Measurements from ENCODE around the gene SUCLA2. TPM values are rescaled to one million over a fixed set of nuclear protein-coding genes. Genes with fewer than 3 reads are reported as not detected.

Gene SUCLA2
- 73.1 and 80.9 TPM in 2 replicates for total RNA-seq (2014; rRNA removed; shearing (Covaris generic))

- H3K4me1 ChIP-seq (replicated peaks): peaks cover 11% of the 10 kb centered on the region
- peak; percentile 79 to 86 for DNase-seq (ENCODE audit: low read depth in 1 of 2, low spot score in 2 of 2)
- peak within 1 kb of the TSS; percentile 48 for H3K27ac ChIP-seq
- H3K36me3 ChIP-seq: peaks cover 7% of the 10 kb centered on the region
- no peaks in the 10 kb centered on the region for H3K27me3 ChIP-seq (replicated peaks)
- no peaks in the 10 kb centered on the region for H3K9me3 ChIP-seq (replicated peaks)
- peak within 1 kb of the TSS; percentile 90 for H3K4me3 ChIP-seq
Measured at GRCh38 chr13:48001114-48001881, at the start of gene SUCLA2. Gene SUCLA2, minus strand, starts transcription at chr13:48001273. Its CDS starts 4 bp downstream, at chr13:48001269.

- Histone ChIP-seq H3K9me3 (replicated peaks) (no peaks in the 10 kb centered on the region), H3K4me3 (no peak overlapping the region), H3K36me3 (peaks cover 61% of the 10 kb centered on the region), H3K27me3 (replicated peaks) (no peaks in the 10 kb centered on the region), H3K4me1 (replicated peaks) (no peaks in the 10 kb centered on the region), H3K27ac (no peak overlapping the region)
- DNase-seq (ENCODE audit: low read depth in 1 of 2, low spot score in 2 of 2): no peak
Measured at GRCh38 chr13:48050550-48050949, 49.5 kb upstream of the SUCLA2 start.

DNA sequence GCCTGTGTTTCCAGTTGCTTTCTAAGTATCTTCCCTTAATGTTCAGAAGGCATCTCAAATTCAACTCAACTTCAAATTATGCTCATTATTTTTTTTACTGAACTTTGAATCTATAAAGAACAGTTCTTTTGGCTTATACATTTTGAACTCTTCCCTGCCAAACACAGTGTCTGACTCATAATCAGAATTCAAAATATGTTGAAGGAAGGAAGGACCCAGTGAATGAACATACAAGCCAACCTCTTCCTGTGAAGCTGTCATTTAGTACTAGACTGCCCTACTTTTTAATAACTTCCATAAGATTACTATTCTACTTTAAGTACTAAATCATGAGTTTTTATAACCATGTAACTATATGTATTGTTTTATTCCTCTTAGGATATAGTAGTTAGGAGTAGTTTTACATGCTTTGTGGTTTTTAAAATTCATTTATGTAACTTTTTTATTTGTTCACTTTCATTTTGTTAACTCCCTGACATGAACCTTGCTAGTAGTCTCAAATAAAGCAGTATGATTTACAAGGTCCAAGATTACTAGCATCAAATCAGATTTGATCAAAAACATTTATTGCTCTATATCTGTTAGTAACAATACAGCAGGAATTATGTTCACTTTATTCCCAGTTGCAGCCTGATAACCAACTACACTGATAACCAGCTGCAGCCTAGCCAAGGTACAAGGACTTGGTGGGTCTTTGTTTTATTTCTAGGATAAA is 42.9 kb upstream of the SUCLA2 start:
- Histone ChIP-seq H3K4me1 (replicated peaks) (peaks cover 4% of the 10 kb centered on the region), H3K9me3 (replicated peaks) (no peaks in the 10 kb centered on the region), H3K36me3 (peaks cover 43% of the 10 kb centered on the region), H3K27ac (no peak overlapping the region), H3K4me3 (no peak overlapping the region), H3K27me3 (replicated peaks) (no peaks in the 10 kb centered on the region)
- no peak for DNase-seq (ENCODE audit: low read depth in 1 of 2, low spot score in 2 of 2)

DNA sequence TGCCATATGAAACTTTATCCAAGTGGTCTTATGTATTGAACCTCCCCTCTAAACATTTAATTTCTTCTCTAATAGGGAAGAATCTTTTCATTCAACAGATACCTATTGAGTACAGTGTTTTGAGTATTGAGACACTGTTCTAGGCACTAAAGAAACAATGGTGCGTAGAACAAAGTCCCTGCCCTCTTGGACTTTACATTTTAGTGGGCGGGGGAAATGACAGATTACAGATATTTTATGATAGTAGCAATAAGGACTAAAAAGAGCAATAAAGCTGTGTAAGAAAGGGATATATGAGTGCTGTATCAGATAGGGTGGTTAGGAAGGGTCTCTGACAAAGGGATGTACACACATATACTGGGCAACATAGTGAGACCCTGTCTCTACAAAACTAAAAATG is 41.8 kb upstream of the SUCLA2 start:
- no peak overlapping the region for H3K27ac ChIP-seq
- no peaks in the 10 kb centered on the region for H3K9me3 ChIP-seq (replicated peaks)
- H3K4me3 ChIP-seq: no peak overlapping the region
- H3K4me1 ChIP-seq (replicated peaks): peaks cover 13% of the 10 kb centered on the region
- no peak for DNase-seq (ENCODE audit: low read depth in 1 of 2, low spot score in 2 of 2)
- peaks cover 34% of the 10 kb centered on the region for H3K36me3 ChIP-seq
- H3K27me3 ChIP-seq (replicated peaks): no peaks in the 10 kb centered on the region

DNA sequence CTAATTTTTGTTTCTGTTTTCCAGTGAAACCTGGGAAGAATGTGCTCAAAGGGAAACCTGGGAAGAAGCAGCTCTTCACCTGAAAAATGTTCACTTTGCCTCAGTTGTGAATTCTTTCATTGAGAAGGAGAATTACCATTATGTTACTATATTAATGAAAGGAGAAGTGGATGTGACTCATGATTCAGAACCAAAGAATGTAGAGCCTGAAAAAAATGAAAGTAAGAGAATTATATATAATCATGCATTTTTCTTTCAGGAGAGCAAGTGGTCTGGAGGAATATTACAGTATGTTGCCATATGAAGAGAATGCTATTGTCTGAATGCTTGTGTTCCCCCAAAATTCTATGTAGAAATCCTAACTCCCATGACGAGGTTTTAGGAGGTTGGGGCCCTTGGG is 39.8 kb upstream of the SUCLA2 start:
- H3K27me3 ChIP-seq (replicated peaks): no peaks in the 10 kb centered on the region
- no peak for DNase-seq (ENCODE audit: low read depth in 1 of 2, low spot score in 2 of 2)
- H3K4me3 ChIP-seq: no peak overlapping the region
- H3K9me3 ChIP-seq (replicated peaks): no peaks in the 10 kb centered on the region
- peaks cover 13% of the 10 kb centered on the region for H3K4me1 ChIP-seq (replicated peaks)
- no peak overlapping the region for H3K27ac ChIP-seq
- H3K36me3 ChIP-seq: peaks cover 25% of the 10 kb centered on the region

DNA sequence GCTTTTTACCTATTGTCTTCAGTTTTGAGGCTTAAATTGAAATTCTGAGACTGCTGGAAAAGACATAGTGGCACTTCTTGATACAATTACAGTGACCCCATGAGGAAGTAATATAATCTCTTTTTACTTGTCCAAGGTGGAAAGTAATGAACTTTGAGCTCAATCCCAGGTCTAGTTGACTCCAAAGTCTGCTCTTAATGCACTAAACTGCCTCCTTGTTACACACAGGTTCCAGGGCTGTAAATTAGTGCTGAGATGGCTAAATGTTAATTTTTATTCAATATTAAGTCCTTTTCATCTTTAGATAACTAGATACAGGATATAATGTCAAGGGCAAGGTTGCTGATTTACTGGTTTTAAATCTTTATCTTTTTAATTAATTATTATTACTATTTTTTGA is 39.0 kb upstream of the SUCLA2 start:
- H3K4me3 ChIP-seq: no peak overlapping the region
- H3K27me3 ChIP-seq (replicated peaks): no peaks in the 10 kb centered on the region
- DNase-seq (ENCODE audit: low read depth in 1 of 2, low spot score in 2 of 2): no peak
- peaks cover 13% of the 10 kb centered on the region for H3K4me1 ChIP-seq (replicated peaks)
- no peaks in the 10 kb centered on the region for H3K9me3 ChIP-seq (replicated peaks)
- no peak overlapping the region for H3K27ac ChIP-seq
- H3K36me3 ChIP-seq: peaks cover 24% of the 10 kb centered on the region

DNA sequence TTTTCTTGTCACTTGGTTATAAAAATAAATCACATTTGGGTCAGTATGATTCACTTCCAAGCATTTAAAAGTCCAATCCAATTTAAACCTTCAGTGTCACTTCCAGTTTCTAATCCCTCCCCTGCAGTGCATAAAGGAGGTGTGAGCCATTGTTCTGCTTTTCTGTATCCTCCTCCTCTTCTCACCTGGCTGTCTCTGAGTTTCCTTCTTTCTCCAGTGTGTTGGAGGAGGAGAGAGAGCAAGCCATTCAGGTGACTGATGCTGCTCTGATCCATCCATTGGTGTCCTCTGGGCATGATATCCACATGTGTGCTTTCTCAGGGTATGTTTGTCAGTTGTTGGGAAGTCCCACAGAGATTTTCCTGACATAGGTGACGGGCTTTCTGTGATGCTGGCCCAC is 37.7 kb upstream of the SUCLA2 start:
- H3K4me3 ChIP-seq: no peak overlapping the region

GRCh38 chr13:48037346-48038173 is 36.5 kb upstream of the SUCLA2 start, which contains the start of gene NUDT15:
Gene NUDT15, plus strand, starts transcription at chr13:48037726. Its CDS starts 21 bp downstream, at chr13:48037747.
- H3K4me1 ChIP-seq (replicated peaks): peaks cover 9% of the 10 kb centered on the region
- H3K27me3 ChIP-seq (replicated peaks): no peaks in the 10 kb centered on the region
- DNase-seq (ENCODE audit: low read depth in 1 of 2, low spot score in 2 of 2): peak; percentile 92 to 97
- H3K27ac ChIP-seq: peak within 1 kb of the TSS; percentile 97
- peaks cover 18% of the 10 kb centered on the region for H3K36me3 ChIP-seq
- H3K4me3 ChIP-seq: peak within 1 kb of the TSS; percentile 80
- peaks cover 2% of the 10 kb centered on the region; the same call in 1 of the 2 replicates for H3K9me3 ChIP-seq (replicated peaks)

More for the DNA sequence above, 37.7 kb upstream of the SUCLA2 start:
- H3K27ac ChIP-seq: no peak overlapping the region
- H3K27me3 ChIP-seq (replicated peaks): no peaks in the 10 kb centered on the region
- H3K9me3 ChIP-seq (replicated peaks): no peaks in the 10 kb centered on the region
- DNase-seq (ENCODE audit: low read depth in 1 of 2, low spot score in 2 of 2): peak in 1 of 2 experiments; percentile 2
- peaks cover 13% of the 10 kb centered on the region for H3K4me1 ChIP-seq (replicated peaks)
- H3K36me3 ChIP-seq: peaks cover 24% of the 10 kb centered on the region

GRCh38 chr13:48029859-48030258 is 28.8 kb upstream of the SUCLA2 start:
- DNase-seq (ENCODE audit: low read depth in 1 of 2, low spot score in 2 of 2): no peak
- H3K27ac ChIP-seq: no peak overlapping the region
- H3K4me1 ChIP-seq (replicated peaks): no peaks in the 10 kb centered on the region
- H3K4me3 ChIP-seq: no peak overlapping the region
- H3K9me3 ChIP-seq (replicated peaks): peaks cover 7% of the 10 kb centered on the region; the same call in 1 of the 2 replicates
- no peaks in the 10 kb centered on the region for H3K36me3 ChIP-seq
- no peaks in the 10 kb centered on the region for H3K27me3 ChIP-seq (replicated peaks)

DNA sequence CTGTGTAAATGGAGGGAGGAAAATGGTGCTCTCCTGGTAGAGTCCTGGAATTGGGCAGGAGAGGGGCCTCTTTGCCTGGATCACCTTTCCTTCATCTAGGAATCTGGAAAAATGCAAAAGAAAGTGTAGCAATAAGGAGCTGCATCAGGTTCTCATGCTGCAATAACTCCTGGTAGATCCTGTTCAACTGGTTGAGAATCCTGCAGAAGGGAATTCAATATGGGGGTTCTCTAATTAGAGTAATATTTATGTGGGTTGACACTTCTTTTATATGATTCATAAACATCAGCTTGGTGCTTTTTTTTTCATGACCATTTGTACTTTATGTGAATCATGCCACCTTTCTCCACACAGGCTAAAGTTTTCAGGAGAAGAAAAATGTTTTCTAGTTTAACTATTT is 27.0 kb upstream of the SUCLA2 start:
- H3K36me3 ChIP-seq: no peaks in the 10 kb centered on the region
- H3K27me3 ChIP-seq (replicated peaks): no peaks in the 10 kb centered on the region
- H3K27ac ChIP-seq: no peak overlapping the region
- DNase-seq (ENCODE audit: low read depth in 1 of 2, low spot score in 2 of 2): no peak
- peaks cover 7% of the 10 kb centered on the region; the same call in 1 of the 2 replicates for H3K9me3 ChIP-seq (replicated peaks)
- no peaks in the 10 kb centered on the region for H3K4me1 ChIP-seq (replicated peaks)
- no peak overlapping the region for H3K4me3 ChIP-seq

DNA sequence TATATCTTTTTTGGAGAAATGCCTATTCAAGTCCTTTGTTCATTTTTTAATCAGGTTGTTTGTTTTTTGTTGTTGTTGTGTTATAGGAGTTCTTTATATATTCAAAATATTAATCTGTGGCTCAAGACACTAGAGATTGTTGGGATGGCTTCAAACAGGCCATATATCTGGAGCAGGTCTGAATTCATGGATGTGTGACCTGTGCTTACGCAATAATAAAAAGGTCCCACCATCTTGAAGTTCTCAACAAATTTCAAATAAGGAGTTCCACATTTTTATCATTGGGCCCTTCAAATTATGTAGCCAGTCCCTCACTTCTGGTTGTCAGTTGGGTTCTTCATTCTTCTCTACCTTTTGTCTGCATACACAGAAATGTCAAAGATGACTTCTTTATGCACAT is 18.7 kb upstream of the SUCLA2 start:
- no peaks in the 10 kb centered on the region for H3K36me3 ChIP-seq
- H3K4me3 ChIP-seq: no peak overlapping the region
- no peaks in the 10 kb centered on the region for H3K27me3 ChIP-seq (replicated peaks)
- no peaks in the 10 kb centered on the region for H3K9me3 ChIP-seq (replicated peaks)
- no peak overlapping the region for H3K27ac ChIP-seq
- H3K4me1 ChIP-seq (replicated peaks): no peaks in the 10 kb centered on the region
- no peak for DNase-seq (ENCODE audit: low read depth in 1 of 2, low spot score in 2 of 2)

DNA sequence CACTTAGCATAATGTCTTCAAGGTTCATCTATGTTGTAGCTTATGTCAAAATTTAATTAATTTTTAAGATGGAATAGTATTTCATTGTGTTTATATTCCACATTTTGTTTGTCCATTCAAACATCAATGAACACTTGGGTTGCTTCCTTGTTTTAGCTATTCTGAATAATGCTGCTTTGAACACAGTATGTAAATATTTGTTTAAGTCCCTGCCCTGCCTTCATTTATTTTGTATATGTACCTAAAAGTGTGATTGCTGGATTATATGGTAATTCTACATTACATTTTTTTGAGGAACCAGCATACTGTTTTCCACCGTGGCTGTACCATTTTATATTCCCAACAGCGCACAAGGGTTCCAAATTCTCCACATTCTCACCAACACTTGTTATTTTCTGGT is 17.6 kb upstream of the SUCLA2 start:
- Histone ChIP-seq H3K27ac (no peak overlapping the region), H3K4me3 (no peak overlapping the region), H3K36me3 (no peaks in the 10 kb centered on the region), H3K9me3 (replicated peaks) (no peaks in the 10 kb centered on the region), H3K27me3 (replicated peaks) (no peaks in the 10 kb centered on the region), H3K4me1 (replicated peaks) (no peaks in the 10 kb centered on the region)
- no peak for DNase-seq (ENCODE audit: low read depth in 1 of 2, low spot score in 2 of 2)

- Histone ChIP-seq H3K27me3 (replicated peaks) (no peaks in the 10 kb centered on the region), H3K36me3 (no peaks in the 10 kb centered on the region), H3K27ac (no peak overlapping the region), H3K9me3 (replicated peaks) (no peaks in the 10 kb centered on the region), H3K4me3 (no peak overlapping the region), H3K4me1 (replicated peaks) (peaks cover 13% of the 10 kb centered on the region)
- no peak for DNase-seq (ENCODE audit: low read depth in 1 of 2, low spot score in 2 of 2)
Measured at GRCh38 chr13:48014359-48014758, 13.3 kb upstream of the SUCLA2 start.
